GM19099 (cell line): ENCODE results near the gene DBNDD2.

Experiments
- POLR2A ChIP-seq: IDR thresholded peaks from 3 replicates; pipeline ENCODE4 v1.6.1; 2011; ENCODE audit warnings: low read depth; ENCODE audit not compliant: insufficient read length; ENCODE audit errors: extremely low read depth

DBNDD2 gene

GRCh38 chr20:45372646-45373352 is 35.3 kb upstream of the DBNDD2 start:
- no peak for TF ChIP-seq POLR2A

GRCh38 chr20:45373353-45374100 is 34.6 kb upstream of the DBNDD2 start:
- TF ChIP-seq POLR2A = no peak

GRCh38 chr20:45374101-45374467 is 34.0 kb upstream of the DBNDD2 start:
- no peak for TF ChIP-seq POLR2A

GRCh38 chr20:45374966-45375365 is 33.1 kb upstream of the DBNDD2 start:
- no peak for TF ChIP-seq POLR2A

GRCh38 chr20:45377269-45377668 is 30.8 kb upstream of the DBNDD2 start:
- no peak for TF ChIP-seq POLR2A

GRCh38 chr20:45378191-45378590 is 29.9 kb upstream of the DBNDD2 start, which contains the start of gene TP53TG5:
TSS of gene TP53TG5 (minus strand) at chr20:45378325. CDS start at chr20:45378236, 89 bp downstream.
- no peak for TF ChIP-seq POLR2A

- TF ChIP-seq POLR2A = no peak
These were observed 20.8 kb upstream of the DBNDD2 start for GRCh38 chr20:45387274-45387673.

- TF ChIP-seq POLR2A = no peak
These were observed 17.2 kb upstream of the DBNDD2 start for GRCh38 chr20:45390931-45391330.

GRCh38 chr20:45391559-45391958 is 16.5 kb upstream of the DBNDD2 start:
- TF ChIP-seq POLR2A = no peak

- no peak for TF ChIP-seq POLR2A
These were observed 15.4 kb upstream of the DBNDD2 start for GRCh38 chr20:45392733-45393132.

- no peak for TF ChIP-seq POLR2A
These were observed 13.6 kb upstream of the DBNDD2 start for GRCh38 chr20:45394221-45395113.

GRCh38 chr20:45395114-45395415 is 13.0 kb upstream of the DBNDD2 start:
- TF ChIP-seq POLR2A = no peak

GRCh38 chr20:45399018-45399417 is 9.1 kb upstream of the DBNDD2 start:
- TF ChIP-seq POLR2A = no peak

- TF ChIP-seq POLR2A = no peak
These were observed 7.6 kb upstream of the DBNDD2 start for GRCh38 chr20:45400346-45401031.

- TF ChIP-seq POLR2A = no peak
These were observed 5.1 kb upstream of the DBNDD2 start for GRCh38 chr20:45402946-45403345.
